Ovary (tissue), 9 donors: ENCODE data around the gene CARD9. TPM values are rescaled to one million over a fixed set of nuclear protein-coding genes. Genes with fewer than 3 reads are reported as not detected.

ENCODE experiments used
- DNase-seq, 5 donors: peaks; one replicate each; pipeline ENCODE4 v3.0.0-alpha.2; 2019 to 2020
- H3K27ac ChIP-seq, 2 donors: fragments of 200-600 bp; one replicate each; pipeline versions ENCODE4 v1.5.1 to v1.8.0; 2019 to 2022
- H3K27me3 ChIP-seq: fragments of 200-600 bp; one replicate; pipeline ENCODE4 v1.8.0; 2022
- H3K36me3 ChIP-seq: fragments of 200-600 bp; sonication (generic); one replicate; pipeline ENCODE4 v1.5.1; 2019
- H3K4me1 ChIP-seq: one replicate; pipeline ENCODE4 v1.8.1; 2013; ENCODE audit warnings: mild to moderate bottlenecking, moderate library complexity; ENCODE audit not compliant: insufficient read depth
- H3K4me3 ChIP-seq: fragments of 200-600 bp; sonication (generic); one replicate; pipeline ENCODE4 v1.5.1; 2017
- H3K9me3 ChIP-seq, 2 donors: fragments of 200-600 bp in 1 of 2; sonication (generic) in 1 of 2; one replicate each; pipeline versions ENCODE4 v1.5.1 to v1.8.1; 2013 to 2019; ENCODE audit warnings: mild to moderate bottlenecking in 1 of 2, moderate library complexity in 1 of 2
- CTCF ChIP-seq, 3 donors: fragments of 450-650 bp in 2 of 3; fragments of 200-600 bp in 1 of 3; IDR thresholded peaks; one replicate each; pipeline versions ENCODE4 v1.5.1 to v1.8.0; 2016 to 2022; ENCODE audit warnings: antibody characterized with exemption in 3 of 3, mild to moderate bottlenecking in 1 of 3
- EP300 ChIP-seq: sonication (generic); formaldehyde crosslinking; IDR thresholded peaks from one replicate; pipeline ENCODE4 v1.6.1; 2017; ENCODE audit warnings: antibody characterized with exemption
- POLR2A ChIP-seq: fragments of 450-650 bp; IDR thresholded peaks from one replicate; pipeline ENCODE4 v1.6.1; 2017; ENCODE audit warnings: antibody characterized with exemption, mild to moderate bottlenecking, moderate library complexity
- WGBS, 3 donors: extraction: QIAGEN DNeasy Blood & Tissue Kit in 1 of 3; methylation state at CpG; one replicate each; pipeline versions ENCODE4 v1.1.5 to v1.1.7; 2013 to 2017; 5-methylcytosine and 5-hydroxymethylcytosine counted together
- intact Hi-C, 4 donors: fragments of 100-400 bp; cut with DNase I; formaldehyde crosslinking; loops; one replicate each; pipeline versions ENCODE4 v1.11.0 to v1.15.1; 2022 to 2023
- polyA plus RNA-seq, 2 donors: library from polyadenylated mRNA; stranded (reverse); fragments of 200-250 nt in 1 of 2; fragments of 350-450 nt in 1 of 2; fragmentation: Illumina TruSeq in 1 of 2; extraction: RNeasy Lipid Tissue Mini Kit (QIAGEN cat#74804) in 1 of 2; gene quantifications; one replicate each; pipeline ENCODE4 v1.2.3, GENCODE V29; 2013 to 2014
- total RNA-seq, 7 donors: library from RNA; depleted of rRNA in 2 of 7; stranded (reverse); fragments of >200 nt in 2 of 7; fragmentation: NEBNext Ultra II Directional in 3 of 7; extraction: Animal tissue kit (Norgen Biotek cat#: 25700) in 3 of 7; gene quantifications; one replicate each; pipeline versions ENCODE4 v1.1.0 to v1.2.4, GENCODE V29; 2016 to 2023
- donor health status: DM: no; HTN: no; CAD: no; lungs with moderate emphysema.
- donor health status: DM: no; HTN: no; CAD: no.
- donor health status: Bipolar disorder and iron deficiency.
- donor health status: DM: yes; HTN: yes; CAD: no.
- donor health status: DM: no; HTN: no; CAD: no.
- donor health status: DM: yes; HTN: yes; CAD: no.

The CARD9 gene
- total and polyA plus RNA-seq, 9 donors = 0.48 to 3.5 (median 1.1) TPM; not detected in 1

DNA sequence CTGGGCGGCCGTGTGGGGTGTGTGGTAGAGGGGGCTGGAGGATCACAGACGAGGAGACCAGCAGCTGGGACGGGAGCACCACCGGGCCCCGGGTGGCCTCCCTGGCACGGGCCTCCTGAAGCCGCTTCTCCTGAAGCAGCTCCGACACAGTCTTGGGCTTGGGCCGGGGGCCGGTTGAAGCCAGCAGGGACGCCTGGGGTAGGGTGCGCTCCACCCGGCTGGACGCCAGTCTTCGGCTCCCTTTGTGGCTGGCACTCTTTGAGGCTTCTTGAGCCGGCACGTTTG is 5.5 kb upstream of the CARD9 start:
- Histone ChIP-seq H3K9me3 (no peaks in the 10 kb centered on the region), H3K27ac (no peak overlapping the region), H3K4me1 (no peaks in the 10 kb centered on the region), H3K36me3 (no peaks in the 10 kb centered on the region), H3K4me3 (no peak overlapping the region), H3K27me3 (no peaks in the 10 kb centered on the region)
- 83 to 85% (median 83%) methylated on average over 17 to 18 of the region's 18 CpGs for WGBS, 3 donors
- intact Hi-C loops = no loop called here
- TF ChIP-seq POLR2A (no peak), EP300 (no peak), CTCF (IDR thresholded peaks at IDR 0.05) (no peak)
- no peak for DNase-seq

GRCh38 chr9:136378170-136379002 is 4.9 kb upstream of the CARD9 start:
- intact Hi-C loops = no loop called here
- Histone ChIP-seq H3K27ac (no peak overlapping the region), H3K27me3 (no peaks in the 10 kb centered on the region), H3K4me3 (no peak overlapping the region), H3K9me3 (no peaks in the 10 kb centered on the region), H3K4me1 (no peaks in the 10 kb centered on the region), H3K36me3 (no peaks in the 10 kb centered on the region)
- 77 to 78% (median 78%) methylated on average over 28 of the region's 28 CpGs for WGBS, 3 donors
- no peak for DNase-seq
- TF ChIP-seq EP300 (no peak), CTCF (IDR thresholded peaks at IDR 0.05) (no peak), POLR2A (no peak)

DNA sequence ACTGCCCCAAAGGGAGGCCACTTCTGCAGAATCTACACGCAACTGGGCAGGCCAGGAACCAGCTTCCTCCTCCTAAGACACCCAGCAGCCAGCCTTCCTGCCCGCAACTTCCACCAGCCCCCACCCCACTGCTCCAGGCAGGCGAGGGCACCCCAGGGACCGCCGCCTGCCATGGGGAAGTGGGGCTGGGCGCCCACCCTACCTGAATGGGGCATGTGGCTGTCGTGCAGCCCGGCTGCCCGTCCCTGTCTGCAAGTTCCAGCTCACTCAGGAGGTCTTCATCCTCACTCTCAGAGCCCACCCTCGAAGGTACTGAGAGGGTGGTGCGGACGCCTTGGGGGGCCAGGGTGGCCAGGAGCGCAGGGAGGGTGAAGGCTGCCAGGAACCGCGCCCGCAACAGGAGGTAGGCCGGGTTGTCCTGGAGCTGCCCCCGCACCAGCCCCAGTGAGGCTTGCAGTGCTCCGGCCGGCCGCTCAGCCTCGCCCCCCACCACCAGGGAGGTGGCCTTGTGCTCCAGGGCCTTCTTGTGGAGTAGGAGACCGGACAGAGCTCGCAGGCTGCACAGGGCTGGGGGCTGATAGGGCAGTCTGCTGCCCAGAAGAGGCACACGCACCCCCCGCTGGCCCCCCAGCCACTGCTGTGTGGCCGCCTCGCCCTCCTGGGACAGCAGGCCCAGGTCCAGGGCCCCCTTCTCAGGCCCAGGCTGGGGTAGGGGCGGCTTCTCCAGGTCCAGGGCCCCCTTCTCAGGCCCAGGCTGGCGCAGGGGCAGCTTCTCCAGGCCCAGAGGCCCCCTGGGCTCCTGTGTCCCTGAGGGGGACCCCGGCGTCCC is 4.1 kb upstream of the CARD9 start:
- TF ChIP-seq CTCF (IDR thresholded peaks at IDR 0.05) (no peak), POLR2A (no peak), EP300 (no peak)
- Histone ChIP-seq H3K27ac (no peak overlapping the region), H3K27me3 (no peaks in the 10 kb centered on the region), H3K9me3 (no peaks in the 10 kb centered on the region), H3K36me3 (no peaks in the 10 kb centered on the region), H3K4me3 (no peak overlapping the region), H3K4me1 (no peaks in the 10 kb centered on the region)
- no peak for DNase-seq
- WGBS, 3 donors = 84 to 87% (median 86%) methylated on average over 32 of the region's 32 CpGs
- intact Hi-C loops = no loop called here

DNA sequence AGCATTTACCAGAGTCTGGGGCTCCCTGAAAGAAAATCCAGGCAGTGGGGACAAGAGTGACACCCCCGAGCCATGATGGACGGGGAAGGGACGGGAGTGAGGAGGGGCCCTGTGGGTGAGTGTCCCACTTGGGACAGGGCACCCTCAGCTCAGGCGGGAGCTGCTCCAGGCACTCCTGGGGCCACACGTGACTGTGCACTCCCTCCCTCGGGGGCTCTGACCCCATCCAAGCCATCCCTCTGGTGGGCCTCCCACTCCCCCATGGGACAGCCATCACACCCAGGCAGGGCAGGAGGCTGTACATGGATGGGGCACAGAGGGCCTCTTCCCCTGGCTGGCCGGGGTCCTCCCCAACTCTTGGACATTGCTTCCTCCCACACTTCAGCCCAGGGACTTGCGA is 3.0 kb upstream of the CARD9 start:
- no peak for DNase-seq
- WGBS, 3 donors = 66 to 77% (median 70%) methylated on average over 8 of the region's 8 CpGs
- TF ChIP-seq POLR2A = no peak
- H3K9me3 ChIP-seq = no peaks in the 10 kb centered on the region
- H3K27ac ChIP-seq = no peak overlapping the region
- no peaks in the 10 kb centered on the region for H3K27me3 ChIP-seq
- H3K36me3 ChIP-seq = no peaks in the 10 kb centered on the region
- intact Hi-C loops = no loop called here
- no peaks in the 10 kb centered on the region for H3K4me1 ChIP-seq
- no peak overlapping the region for H3K4me3 ChIP-seq

DNA sequence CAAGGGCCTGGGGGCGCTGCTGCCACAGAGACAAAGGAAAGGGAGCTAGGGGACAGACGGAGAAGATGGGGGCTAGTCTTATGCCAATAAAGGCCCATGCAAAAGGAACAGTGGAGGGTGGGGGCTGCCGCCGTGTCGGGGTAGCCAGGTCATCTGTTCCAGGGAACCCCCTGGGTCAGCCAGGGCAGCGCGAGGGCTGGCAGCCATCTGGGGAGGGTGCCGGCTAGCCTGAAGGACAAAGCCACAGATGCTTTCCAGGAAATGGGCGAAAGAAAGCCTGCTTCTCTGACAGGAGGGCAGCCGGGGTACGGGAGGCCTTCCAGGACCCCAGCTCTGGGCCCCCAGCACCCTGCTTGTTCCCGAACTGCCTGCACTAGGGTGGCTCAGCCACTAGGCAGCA is 1.6 kb upstream of the CARD9 start:
- intact Hi-C loops = no loop called here
- H3K27ac ChIP-seq = no peak overlapping the region
- H3K27me3 ChIP-seq = no peaks in the 10 kb centered on the region
- no peaks in the 10 kb centered on the region for H3K9me3 ChIP-seq
- H3K4me1 ChIP-seq = no peaks in the 10 kb centered on the region
- H3K36me3 ChIP-seq = no peaks in the 10 kb centered on the region
- WGBS, 3 donors = 83 to 90% (median 84%) methylated on average over 12 of the region's 12 CpGs
- TF ChIP-seq POLR2A (no peak), CTCF (IDR thresholded peaks at IDR 0.05) (no peak), EP300 (no peak)
- no peak for DNase-seq
- H3K4me3 ChIP-seq = no peak overlapping the region
